D721Med (cell line): ENCODE results near the gene PTPRG.

Experiments
- DNase-seq: peaks from one replicate; pipeline ENCODE4 v3.0.0; 2011; ENCODE audit warnings: low spot score; ENCODE audit not compliant: insufficient read length
- FAIRE-seq: peaks from 2 replicates; lab custom pipeline; 2011; peaks lifted over from hg19 to GRCh38; lab: Jason Lieb, UNC
- TF ChIP-seq, protein P1 (sequence below): IDR thresholded peaks from 2 replicates; pipeline ENCODE4 v1.5.1; 2012; ENCODE audit warnings: mild to moderate bottlenecking, control low read depth; ENCODE audit not compliant: insufficient read depth; ENCODE audit errors: missing control alignments

The PTPRG gene

GRCh38 chr3:61847784-61848462 lies 286.6 kb downstream of the PTPRG start:
- TF ChIP-seq, protein P1, sequence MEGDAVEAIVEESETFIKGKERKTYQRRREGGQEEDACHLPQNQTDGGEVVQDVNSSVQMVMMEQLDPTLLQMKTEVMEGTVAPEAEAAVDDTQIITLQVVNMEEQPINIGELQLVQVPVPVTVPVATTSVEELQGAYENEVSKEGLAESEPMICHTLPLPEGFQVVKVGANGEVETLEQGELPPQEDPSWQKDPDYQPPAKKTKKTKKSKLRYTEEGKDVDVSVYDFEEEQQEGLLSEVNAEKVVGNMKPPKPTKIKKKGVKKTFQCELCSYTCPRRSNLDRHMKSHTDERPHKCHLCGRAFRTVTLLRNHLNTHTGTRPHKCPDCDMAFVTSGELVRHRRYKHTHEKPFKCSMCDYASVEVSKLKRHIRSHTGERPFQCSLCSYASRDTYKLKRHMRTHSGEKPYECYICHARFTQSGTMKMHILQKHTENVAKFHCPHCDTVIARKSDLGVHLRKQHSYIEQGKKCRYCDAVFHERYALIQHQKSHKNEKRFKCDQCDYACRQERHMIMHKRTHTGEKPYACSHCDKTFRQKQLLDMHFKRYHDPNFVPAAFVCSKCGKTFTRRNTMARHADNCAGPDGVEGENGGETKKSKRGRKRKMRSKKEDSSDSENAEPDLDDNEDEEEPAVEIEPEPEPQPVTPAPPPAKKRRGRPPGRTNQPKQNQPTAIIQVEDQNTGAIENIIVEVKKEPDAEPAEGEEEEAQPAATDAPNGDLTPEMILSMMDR = no peak
- DNase-seq (no peak), FAIRE-seq (no peak)

- DNase-seq (no peak), FAIRE-seq (no peak)
- TF ChIP-seq, protein P1 = no peak
These were observed 287.5 kb downstream of the PTPRG start for GRCh38 chr3:61848885-61849284.

DNA sequence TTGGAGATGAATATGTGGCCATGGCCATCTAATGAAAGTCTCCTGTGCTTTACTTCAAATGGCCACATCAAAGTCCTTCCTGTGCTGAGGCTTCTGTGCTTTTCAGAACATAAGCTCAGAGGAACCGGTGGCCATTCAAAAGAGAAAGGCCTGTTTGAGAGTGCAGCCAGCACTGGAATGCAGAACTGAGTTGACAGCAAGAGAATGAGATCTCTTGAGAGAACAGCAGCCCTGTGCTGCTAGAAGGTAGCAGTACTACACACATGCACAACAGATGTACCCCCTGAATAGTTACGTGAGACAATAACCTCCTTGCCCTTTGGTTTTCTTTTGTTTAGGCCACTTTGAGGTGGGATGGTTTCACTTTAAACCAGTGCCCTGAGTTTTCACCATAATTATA lies 292.5 kb downstream of the PTPRG start:
- FAIRE-seq (no peak), DNase-seq (no peak)
- TF ChIP-seq, protein P1 = no peak

DNA sequence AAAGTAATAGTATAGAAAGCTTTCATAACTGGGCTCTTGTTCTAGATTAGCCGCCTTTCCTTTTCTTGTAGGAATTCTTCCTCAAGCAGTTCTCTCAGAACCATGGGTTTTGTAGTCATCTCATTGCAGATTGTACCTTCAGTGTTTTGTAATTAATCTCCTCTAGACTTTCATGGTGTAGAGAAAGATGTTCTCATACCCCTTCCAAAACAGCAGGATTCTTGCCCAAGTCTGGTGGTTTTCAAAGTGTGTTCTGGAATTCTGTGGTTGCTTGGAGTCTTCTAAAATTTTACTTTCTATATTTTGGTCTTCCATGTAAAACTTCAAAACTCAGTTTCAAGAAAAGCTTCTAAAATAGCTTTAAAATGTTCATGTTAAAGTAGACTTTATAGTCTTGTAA lies 293.8 kb downstream of the PTPRG start:
- DNase-seq = no peak
- TF ChIP-seq, protein P1 = no peak
- no peak for FAIRE-seq

DNA sequence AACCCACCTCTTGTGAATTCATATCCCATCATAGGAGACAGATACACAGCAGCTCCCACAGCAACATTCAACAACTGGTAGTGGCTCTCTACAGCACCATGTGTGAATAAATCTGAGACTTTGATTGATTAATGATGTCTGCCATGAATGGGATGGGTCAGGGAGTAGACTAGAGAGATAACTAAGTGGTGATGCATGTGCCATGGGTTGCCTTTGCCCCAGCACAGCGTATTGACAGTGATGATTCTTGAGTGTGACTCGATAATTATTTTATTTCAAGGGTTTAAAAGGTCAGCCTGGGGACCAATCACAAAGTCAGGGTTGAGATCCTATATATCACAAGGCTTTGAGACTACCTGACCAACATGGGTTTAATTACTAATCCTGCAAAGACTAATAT lies 295.9 kb downstream of the PTPRG start:
- TF ChIP-seq, protein P1 = no peak
- DNase-seq = no peak
- no peak for FAIRE-seq

GRCh38 chr3:61858054-61858453 lies 296.7 kb downstream of the PTPRG start:
- FAIRE-seq = peak; percentile 80
- DNase-seq = no peak
- TF ChIP-seq, protein P1 = peak; percentile 60

DNA sequence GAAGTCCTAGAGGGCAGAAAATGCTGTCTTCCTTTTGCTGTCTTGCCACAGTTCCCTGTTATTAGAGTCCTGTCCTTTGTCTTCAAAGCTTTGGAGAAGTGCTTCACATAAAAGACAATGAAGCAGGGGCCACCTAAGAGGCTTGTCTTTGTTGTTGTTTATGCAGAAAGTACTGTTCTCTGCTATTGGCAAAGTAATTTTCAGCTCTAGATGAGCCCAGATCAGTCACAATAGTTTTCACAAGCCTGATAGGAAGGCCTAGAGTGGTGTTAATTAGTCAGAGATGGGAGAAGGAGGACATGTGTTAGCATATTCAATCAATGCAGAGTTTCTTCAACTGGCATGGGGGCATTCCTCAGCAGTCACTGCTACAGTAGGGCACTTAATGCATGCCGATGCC lies 300.0 kb downstream of the PTPRG start:
- TF ChIP-seq, protein P1 = no peak
- FAIRE-seq (no peak), DNase-seq (no peak)
